Bronchial epithelial cell (primary cell): ENCODE measurements around the gene CES3. TPM values are rescaled to one million over a fixed set of nuclear protein-coding genes. Genes with fewer than 3 reads are reported as not detected.

ENCODE experiments used
- DNase-seq: peaks from one replicate; pipeline ENCODE4 v3.0.0-alpha.2; 2010; ENCODE audit warnings: low read depth
- FAIRE-seq: peaks from 2 replicates; lab custom pipeline; 2011; peaks lifted over from hg19 to GRCh38; lab: Jason Lieb, UNC
- H3K27me3 ChIP-seq: 2 replicates; pipeline ENCODE4 v1.5.1; 2011; ENCODE audit warnings: low read length; ENCODE audit not compliant: control insufficient read depth, insufficient read depth
- H3K36me3 ChIP-seq: 2 replicates; pipeline ENCODE4 v1.5.1; 2011; ENCODE audit warnings: low read length; ENCODE audit not compliant: control insufficient read depth, insufficient read depth
- H3K4me3 ChIP-seq: 2 replicates; pipeline ENCODE4 v1.5.1; 2011; ENCODE audit warnings: mild to moderate bottlenecking, low read depth, low read length, control low read depth
- total RNA-seq: library from RNA; depleted of rRNA; stranded (reverse); fragments of >200 nt; gene quantifications from 2 replicates; pipeline ENCODE4 v1.2.1, GENCODE V29; 2014
- TF ChIP-seq, protein P1 (sequence below): IDR thresholded peaks from 2 replicates; pipeline ENCODE4 v1.5.1; 2011; ENCODE audit warnings: mild to moderate bottlenecking, moderate library complexity, low read length, control low read depth, inconsistent platforms; ENCODE audit not compliant: insufficient read depth, severe bottlenecking

CES3 gene, protein sequence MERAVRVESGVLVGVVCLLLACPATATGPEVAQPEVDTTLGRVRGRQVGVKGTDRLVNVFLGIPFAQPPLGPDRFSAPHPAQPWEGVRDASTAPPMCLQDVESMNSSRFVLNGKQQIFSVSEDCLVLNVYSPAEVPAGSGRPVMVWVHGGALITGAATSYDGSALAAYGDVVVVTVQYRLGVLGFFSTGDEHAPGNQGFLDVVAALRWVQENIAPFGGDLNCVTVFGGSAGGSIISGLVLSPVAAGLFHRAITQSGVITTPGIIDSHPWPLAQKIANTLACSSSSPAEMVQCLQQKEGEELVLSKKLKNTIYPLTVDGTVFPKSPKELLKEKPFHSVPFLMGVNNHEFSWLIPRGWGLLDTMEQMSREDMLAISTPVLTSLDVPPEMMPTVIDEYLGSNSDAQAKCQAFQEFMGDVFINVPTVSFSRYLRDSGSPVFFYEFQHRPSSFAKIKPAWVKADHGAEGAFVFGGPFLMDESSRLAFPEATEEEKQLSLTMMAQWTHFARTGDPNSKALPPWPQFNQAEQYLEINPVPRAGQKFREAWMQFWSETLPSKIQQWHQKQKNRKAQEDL
- total RNA-seq, result 1.6 and 6.3 TPM in 2 replicates

DNA sequence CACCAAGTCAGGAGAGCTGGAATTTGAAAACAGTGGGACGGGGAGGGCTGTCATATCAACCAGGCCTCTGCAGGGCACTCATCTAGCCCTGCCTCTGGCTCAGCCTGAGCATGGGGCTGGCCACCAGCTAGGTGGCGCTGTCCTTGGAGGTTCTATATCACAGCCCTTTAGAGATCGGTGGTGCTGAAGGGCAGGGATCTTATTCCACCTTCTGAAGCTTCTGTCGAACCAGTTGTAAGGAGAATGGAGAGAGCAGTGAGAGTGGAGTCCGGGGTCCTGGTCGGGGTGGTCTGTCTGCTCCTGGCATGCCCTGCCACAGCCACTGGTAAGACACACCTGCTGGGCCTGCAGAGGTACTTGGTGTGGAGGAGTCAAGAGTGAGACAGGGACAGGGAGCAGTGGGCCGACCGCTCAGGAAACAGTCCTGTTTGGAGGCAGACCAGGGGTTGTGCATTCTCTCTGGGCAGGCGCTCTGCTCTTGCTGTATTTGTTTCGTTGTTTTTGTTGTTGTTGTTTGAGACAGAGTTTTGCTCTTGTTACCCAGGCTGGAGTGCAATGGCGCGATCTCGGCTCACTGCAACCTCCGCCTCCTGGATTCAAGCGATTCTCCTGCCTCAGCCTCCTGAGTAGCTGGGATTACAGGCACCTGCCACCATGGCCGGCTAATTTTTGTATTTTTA is at the start of gene CES3:
CES3 (plus strand) TSS at position 202 of the 680 bp plus-strand sequence; CDS start at position 244, 42 bp downstream.
- H3K27me3 ChIP-seq, result no peaks in the 10 kb centered on the region
- FAIRE-seq, result no peak
- TF ChIP-seq, protein P1, sequence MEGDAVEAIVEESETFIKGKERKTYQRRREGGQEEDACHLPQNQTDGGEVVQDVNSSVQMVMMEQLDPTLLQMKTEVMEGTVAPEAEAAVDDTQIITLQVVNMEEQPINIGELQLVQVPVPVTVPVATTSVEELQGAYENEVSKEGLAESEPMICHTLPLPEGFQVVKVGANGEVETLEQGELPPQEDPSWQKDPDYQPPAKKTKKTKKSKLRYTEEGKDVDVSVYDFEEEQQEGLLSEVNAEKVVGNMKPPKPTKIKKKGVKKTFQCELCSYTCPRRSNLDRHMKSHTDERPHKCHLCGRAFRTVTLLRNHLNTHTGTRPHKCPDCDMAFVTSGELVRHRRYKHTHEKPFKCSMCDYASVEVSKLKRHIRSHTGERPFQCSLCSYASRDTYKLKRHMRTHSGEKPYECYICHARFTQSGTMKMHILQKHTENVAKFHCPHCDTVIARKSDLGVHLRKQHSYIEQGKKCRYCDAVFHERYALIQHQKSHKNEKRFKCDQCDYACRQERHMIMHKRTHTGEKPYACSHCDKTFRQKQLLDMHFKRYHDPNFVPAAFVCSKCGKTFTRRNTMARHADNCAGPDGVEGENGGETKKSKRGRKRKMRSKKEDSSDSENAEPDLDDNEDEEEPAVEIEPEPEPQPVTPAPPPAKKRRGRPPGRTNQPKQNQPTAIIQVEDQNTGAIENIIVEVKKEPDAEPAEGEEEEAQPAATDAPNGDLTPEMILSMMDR, result peak; percentile 88
- DNase-seq, result peak; percentile 41
- H3K36me3 ChIP-seq, result no peaks in the 10 kb centered on the region
- no peak within 1 kb of the TSS for H3K4me3 ChIP-seq

DNA sequence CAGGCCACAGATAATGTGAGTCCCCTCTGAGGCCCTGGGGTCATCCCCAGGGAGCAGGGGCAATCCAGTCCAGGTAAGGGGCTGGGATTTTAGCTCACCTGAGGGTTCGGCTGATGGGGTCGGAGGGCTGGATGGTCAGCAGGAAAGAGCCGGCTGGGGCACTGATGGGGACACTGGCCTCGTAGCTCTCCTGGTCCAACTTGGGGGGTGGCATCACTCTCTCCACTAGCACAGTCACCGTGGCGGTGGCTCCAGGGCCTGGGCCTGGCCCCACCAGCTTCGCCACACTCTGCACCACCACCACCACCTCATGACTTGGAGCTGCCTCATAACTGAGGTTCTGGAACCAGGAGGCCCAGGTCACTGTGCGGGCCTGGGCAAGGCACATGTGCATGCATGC is 49.3 kb upstream of the CES3 start:
- no peak for DNase-seq
- FAIRE-seq, result no peak
- H3K36me3 ChIP-seq, result no peaks in the 10 kb centered on the region
- no peaks in the 10 kb centered on the region for H3K27me3 ChIP-seq
- TF ChIP-seq, protein P1, result no peak
- no peak overlapping the region for H3K4me3 ChIP-seq

DNA sequence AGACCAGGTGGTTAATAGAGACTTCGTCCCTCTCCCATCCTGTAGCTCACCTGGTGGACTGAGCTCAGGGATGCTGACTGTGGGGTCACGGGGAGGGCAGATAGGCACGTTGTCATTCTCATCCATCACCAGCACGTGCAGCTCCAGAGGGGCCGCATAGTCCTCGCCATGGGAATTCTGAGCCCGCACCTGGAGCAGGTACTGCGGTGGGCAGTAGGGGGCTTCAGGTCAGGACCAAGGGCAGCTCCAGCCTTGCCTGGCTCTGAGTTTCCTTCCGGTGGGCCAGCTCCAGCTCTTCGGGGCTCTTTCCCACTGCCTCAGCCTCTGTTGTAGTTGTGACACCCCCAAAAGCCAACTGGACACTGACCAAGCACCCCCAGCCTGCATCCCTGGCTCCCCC is 48.0 kb upstream of the CES3 start:
- no peaks in the 10 kb centered on the region for H3K27me3 ChIP-seq
- FAIRE-seq (no peak), DNase-seq (no peak)
- H3K4me3 ChIP-seq, result no peak overlapping the region
- TF ChIP-seq, protein P1, result no peak
- H3K36me3 ChIP-seq, result no peaks in the 10 kb centered on the region

DNA sequence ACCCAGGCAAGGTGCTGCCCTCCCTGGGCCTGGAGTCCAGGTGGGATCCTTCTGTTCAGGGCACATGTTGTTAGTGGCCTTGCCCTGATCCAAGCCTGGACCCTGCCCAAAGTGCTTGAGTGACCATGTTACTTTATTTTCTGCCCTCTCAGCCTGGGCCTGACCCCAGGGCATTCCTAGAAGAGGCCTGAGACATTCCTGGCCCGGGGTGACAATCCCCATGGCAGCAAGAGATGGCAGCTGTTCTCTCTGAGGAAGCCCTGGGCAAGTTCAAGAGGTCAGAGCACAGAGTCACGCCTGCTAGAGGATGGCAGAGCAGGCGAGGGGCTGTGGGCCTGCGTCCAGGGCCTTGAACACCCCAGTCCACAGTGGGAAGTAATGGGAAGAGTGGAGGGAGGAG is 47.4 kb upstream of the CES3 start:
- FAIRE-seq, result no peak
- no peaks in the 10 kb centered on the region for H3K27me3 ChIP-seq

DNA sequence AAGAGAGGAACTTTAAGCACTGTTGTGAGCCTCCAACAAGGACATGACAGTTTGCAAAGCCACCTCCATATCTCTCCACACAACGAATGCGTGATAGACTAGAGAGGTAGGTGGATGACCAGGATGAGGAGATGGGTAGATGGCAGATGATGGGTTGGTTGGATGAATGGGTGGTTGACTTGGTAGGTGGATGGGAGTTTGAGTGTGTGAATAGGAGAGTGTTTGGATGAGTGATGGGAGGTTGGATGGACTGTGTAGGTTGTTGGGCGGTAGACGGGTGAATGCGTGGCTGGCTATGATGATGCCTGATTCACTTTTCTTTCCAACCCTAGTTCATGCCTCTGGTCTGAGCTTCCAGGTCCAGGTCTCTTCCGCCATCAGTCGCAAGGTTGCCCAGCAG is 46.5 kb upstream of the CES3 start:
- H3K27me3 ChIP-seq, result no peaks in the 10 kb centered on the region
- DNase-seq (no peak), FAIRE-seq (peak; percentile 32)
- H3K36me3 ChIP-seq, result no peaks in the 10 kb centered on the region
- H3K4me3 ChIP-seq, result no peak overlapping the region
- TF ChIP-seq, protein P1, result no peak

More for the DNA sequence above, 47.4 kb upstream of the CES3 start:
- DNase-seq, result no peak
- no peak overlapping the region for H3K4me3 ChIP-seq
- no peaks in the 10 kb centered on the region for H3K36me3 ChIP-seq
- TF ChIP-seq, protein P1, result no peak
